Midbrain (tissue), 1 donor: ENCODE results near the gene TAS2R1.

Experiments used
- DNase-seq: peaks from one replicate; lab custom pipeline; 2025; lab: John Stamatoyannopoulos, UW

TAS2R1 gene

DNA sequence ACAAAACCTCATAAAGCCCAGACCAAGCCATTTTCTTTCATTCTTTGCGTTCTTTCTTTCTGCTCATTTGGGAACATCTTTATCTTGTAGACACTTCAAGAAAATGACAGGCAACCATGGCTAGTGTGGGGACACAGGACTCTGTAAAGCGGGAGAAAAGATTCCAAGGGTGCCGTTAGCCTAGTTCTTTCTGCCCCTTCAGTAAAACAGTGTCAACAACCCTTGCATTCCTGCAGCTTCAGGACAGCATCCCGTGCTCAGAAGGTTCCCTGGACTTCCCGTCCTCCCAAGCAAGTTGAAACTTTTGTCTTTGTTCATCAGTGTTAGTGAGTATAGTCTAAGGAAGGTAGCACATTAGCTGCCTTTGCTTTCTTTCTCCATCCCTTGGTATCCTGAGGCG is 41.9 kb downstream of the TAS2R1 start:
- no peak for DNase-seq

DNA sequence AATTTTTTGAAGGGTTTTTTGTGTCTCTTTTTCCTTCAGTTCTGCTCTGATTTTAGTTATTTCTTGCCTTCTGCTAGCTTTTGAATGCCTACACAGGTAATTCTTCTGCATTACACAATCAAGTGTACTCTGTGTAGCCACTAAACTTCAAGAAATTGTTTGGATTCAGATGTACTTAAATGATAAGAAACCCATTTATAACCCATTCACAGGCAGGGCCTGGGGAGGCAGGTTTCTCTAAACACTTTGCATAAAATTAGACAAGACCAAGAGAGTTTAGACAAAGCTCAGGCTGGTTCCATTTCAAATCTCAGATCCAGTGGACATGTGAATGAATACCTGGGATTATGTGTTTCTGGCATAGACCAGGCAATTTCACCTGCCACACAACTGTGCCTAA is 43.0 kb downstream of the TAS2R1 start:
- DNase-seq = no peak

DNA sequence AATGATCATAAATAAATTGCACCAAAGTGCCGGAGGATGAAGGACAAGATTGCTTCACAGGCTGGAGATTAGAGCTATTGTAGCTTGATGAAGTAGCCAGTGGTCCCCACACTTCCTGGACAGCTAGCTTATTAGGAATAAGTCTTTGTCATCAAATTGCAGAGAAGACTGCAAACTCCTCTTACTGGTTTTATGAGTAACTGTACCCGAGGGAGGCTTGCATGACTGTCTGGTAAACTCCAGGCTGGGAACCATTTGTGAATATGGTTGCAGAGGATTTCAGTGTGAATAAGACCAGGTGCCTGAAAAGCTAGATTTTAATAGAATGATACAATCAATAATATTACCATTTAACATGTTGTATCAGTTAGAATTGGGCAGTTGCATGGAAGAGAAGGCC is 47.7 kb downstream of the TAS2R1 start:
- no peak for DNase-seq
